NB4 (cell line): ENCODE measurements around the gene ADAMTS6.

ENCODE experiments used
- CTCF ChIP-seq: IDR thresholded peaks from one replicate; pipeline ENCODE4 v1.5.1; 2012; ENCODE audit warnings: low read depth, low read length
- MAX ChIP-seq: IDR thresholded peaks from 2 replicates; pipeline ENCODE4 v1.6.1; 2011; ENCODE audit warnings: low read depth, low read length
- POLR2A ChIP-seq: IDR thresholded peaks from 2 replicates; pipeline ENCODE4 v1.6.1; 2011; ENCODE audit warnings: mild to moderate bottlenecking; ENCODE audit not compliant: insufficient read length; ENCODE audit errors: extremely low read depth

- no peak for TF ChIP-seq CTCF
- no peak for TF ChIP-seq POLR2A
- TF ChIP-seq MAX = no peak
These were observed 237.7 kb downstream of the ADAMTS6 start for GRCh38 chr5:65244031-65244430.
